Islet precursor cell (in vitro differentiated cells): Measurements from ENCODE around the gene MEIS2.

Source experiments
- DNase-seq: peaks from one replicate; pipeline ENCODE4 v3.0.0-alpha.2; 2018

Gene MEIS2

DNA sequence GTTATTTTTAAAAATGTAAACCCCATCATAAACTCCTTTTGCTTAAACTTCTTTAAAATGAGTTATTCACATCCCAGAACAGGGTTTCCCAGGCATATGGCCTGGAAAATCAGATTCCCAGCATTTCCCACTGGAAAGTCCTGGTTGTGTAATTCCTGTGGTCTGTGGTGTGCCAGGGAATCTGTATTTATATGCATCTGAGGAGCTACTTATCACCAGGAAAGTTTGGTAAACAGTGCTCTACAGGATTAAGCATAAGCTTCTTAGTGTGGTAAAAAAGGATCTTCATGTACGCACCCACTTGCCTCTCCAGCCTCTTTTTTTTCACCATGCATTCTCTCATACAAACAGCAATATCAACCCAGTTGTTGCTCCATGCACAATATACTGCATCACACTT, 28.2 kb downstream of the MEIS2 start:
- DNase-seq, result no peak

DNA sequence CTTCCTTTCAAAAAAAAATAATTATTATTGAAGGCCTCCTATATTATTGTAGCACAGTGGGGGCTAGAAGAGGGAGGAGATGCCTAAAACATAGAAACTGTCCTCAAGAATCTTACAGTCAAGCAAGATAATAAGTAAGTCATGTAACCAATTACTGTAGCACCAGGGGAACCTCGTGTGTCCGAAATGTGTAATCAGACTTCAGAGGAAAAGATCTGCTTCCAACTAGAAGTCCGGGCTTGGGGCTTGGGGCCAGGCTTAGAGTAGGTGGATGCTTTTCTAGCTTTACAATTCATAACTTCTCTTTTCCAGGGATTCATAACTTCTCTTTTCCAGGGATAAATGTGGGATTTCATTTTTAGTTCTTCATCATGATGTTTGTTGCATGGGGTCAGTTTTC, 29.2 kb downstream of the MEIS2 start:
- no peak for DNase-seq

DNA sequence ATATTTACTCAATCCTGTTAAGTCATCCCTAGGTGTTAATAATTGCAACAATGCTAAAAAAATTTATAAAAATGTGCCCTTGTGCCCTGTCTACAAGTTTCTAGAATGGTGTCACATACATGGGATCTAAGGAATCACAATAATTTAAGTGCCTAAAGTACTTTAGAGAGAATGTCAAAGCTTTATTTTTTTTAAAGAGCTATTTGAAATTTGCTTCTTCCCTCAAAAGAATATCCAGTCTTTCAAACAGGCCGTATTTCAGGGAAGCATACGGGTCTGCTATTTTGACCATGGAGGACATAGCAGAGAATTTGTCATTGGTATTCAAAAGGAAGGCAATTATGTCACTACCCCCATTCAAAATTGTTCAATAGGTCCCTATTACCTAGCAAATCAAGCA, 29.7 kb downstream of the MEIS2 start:
- no peak for DNase-seq

DNA sequence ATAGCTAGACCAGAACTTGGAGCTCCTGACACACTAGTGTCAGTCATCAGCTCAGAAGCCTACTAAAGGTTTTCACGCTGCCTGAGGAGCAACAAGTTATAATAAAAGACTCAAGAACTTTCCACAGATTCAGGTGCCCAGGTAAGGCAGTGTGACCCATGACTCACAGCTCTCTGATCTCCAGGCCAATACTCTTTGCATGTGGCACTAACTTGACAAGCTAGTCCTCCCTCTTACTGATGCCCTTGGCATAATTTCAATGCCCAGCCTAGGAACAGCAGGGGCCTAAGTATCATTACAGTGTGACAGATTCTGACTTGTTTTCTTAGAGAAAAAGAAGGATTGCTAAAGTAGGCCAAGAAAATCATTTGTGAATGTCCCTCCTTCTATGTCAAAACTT, 38.4 kb downstream of the MEIS2 start:
- DNase-seq, result no peak

DNA sequence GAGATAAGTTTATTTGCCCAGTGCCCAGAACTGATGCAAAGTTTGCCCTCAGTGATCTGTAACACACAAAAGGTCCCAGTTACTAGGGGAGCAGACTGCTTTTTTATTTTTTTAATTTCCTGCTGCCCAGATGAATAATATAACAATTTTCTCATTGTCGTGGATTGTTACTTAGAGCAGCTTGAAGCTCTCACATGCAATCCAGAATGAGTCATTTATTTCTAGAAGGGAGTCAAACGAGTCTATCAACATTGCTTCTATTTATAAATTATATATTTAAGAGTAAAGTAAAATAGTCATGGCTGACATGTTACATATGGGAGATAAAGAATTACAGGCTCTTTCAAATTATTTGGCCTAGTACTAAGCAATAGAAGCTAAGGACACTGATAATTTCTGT, 41.3 kb downstream of the MEIS2 start:
- no peak for DNase-seq

DNA sequence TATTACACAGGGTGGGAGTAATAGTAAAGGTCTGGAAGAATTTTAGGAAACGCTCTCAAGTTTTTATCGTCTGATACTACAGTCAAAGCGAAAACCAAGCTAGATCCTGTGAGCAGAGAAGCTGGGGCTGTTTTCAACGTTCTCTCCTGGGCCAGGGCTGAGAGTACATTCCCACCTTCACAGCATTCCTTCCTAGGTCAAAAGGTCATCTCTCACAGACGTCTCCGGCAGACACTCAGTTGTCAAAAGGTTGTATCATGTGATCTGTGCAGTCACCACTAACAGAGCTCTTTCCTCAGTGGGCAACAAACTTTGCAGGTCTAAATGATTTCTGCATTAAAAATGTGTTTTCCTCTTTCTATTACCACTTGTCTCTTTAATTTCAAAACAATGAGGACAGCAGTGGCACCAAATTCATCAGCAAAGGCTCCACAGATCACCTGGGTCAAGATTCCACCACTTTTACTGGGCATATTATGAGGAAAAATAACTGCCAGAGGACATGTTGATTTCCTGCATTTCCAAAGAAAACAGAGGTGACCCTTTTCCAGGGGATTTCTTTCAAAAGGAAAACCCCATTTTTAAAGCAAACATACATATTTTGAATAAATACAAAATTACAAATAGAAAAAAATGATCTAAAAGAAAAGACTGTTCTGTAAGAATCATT, 41.9 kb downstream of the MEIS2 start:
- peak; percentile 89 for DNase-seq

DNA sequence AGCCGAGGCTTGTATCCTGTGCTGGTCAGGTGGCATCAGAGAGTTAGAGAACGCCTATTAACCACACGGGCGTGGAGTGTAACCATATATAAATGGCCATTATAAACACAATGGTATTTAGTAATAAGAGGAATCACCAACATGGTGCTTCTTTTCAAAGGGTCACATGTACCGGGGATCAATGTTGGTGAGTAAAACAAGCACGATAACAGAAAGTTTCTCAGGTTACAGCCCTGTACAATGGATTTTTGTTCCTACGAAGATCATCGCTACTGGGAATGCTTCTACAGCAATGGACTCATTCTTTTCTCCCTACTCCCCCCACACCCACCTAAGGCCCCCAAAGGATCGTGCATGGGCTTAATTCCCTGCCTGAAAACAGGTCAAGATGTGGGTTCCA, 42.5 kb downstream of the MEIS2 start:
- DNase-seq, result no peak

DNA sequence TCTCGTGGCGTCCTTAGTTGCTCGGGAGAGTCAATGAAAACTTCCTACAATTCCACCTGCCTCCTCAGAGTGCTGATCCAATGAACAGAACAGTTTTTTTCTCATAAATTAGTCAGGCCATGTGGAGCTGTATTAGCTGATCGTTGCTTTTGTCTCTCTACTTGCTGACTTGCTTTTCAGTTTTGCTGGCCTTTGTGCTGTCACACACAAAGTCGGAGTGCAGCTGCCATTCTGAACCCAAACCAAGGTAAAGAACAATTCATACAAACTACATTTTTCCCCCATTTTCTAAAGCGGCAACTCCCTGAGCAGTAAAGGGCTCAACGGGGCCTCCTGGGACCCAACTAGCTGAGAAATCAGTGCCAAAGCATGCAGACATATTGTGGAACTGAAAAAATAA, 43.1 kb downstream of the MEIS2 start:
- DNase-seq, result no peak

DNA sequence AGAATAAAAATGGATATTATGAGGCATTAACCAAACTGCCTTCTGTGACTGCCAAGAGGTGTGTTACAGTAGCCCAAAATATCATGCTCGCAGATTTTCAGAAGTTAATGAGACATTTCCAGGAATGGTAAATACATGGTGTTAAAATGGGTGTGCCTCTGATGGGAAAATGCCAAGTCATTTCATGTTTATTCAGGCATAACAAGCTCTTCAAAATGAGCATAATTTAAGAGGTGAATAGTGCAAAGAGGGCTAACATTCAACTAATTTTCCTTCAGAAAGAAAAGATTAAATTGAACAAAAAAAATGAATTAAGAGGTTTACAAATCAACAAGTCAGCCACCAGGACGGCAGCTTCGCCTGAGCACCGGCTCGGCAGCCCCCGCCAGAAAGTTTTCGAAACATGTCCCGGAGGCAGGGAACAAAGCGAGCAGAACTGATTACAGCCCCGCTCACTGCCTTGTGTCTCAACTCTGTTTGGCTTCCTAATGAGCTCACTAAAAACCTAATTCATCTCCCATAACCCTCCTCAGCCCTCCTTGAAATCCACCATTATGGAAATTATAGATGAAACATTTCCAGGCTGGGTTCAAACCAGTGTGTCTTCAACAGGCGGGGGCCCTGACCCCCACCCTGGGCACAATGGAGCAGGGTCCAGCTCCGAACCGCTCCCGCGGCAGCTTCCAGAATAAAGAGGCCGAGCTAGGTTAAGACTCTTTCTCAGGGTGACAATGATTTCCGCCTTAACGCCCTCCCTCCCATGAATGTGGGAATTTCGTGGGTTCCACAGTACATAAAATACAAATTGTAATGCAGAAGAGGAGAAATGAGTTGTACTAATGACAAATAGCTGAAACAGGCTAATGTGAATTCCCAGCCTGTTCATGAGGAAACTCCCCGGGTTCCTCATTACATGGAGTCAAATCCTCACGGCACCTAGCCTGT, 43.9 kb downstream of the MEIS2 start:
- DNase-seq, result peak; percentile 65

DNA sequence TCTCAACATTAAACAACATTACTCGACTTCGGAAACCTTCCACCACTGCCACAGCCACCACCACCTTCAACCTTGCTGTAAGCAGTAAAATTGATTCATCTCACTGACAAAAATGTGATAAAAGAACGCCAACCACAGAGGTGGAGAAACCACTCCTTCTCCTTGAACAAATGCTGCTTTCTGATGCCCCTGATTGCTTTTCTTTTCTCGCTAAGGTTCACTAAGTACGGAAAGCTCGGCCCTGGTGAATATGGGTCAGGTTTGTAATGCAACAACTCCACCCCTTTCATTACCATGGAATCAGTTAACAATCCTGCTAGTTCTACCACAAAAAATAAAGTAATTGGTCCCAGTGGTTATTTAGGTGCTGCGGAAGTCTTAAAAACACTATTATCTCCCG, 44.9 kb downstream of the MEIS2 start:
- DNase-seq, result no peak

DNA sequence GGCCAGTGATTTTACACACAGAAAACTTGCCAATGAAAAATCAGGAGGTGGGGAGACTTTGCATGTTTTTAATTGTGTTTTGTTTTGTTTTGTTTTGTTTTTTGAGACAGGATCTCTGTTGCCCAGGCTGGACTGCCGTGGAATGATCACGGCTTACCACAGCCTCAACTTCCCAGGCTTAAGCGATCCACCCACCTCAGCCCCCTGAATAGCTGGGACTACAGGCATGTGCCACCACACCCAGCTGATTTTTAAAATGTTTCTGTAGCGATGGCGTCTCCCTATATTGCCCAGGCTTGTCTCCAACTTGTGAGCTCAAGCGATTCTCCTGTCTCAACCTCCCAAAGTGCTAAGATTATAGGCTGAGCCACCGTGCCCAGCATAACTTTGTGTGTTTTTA, 46.0 kb downstream of the MEIS2 start:
- no peak for DNase-seq

DNA sequence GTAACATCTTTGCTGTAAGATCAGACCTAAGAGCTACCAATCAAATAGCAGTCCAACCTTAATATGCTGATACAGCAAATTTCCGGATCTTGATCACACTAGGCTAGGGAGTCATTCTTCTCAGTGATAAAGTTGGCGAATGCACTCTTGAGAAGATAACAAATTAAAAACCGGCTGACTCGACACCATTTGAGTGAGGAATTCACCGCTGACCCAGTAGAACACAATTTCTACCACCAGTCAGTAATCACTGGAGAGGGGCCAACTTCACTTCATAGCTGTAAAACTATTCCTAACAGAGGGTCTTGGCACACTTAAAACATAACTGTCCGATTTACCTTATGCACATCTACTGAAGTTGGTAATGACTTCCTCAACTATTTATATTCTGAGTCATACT, 47.2 kb downstream of the MEIS2 start:
- DNase-seq, result no peak

DNA sequence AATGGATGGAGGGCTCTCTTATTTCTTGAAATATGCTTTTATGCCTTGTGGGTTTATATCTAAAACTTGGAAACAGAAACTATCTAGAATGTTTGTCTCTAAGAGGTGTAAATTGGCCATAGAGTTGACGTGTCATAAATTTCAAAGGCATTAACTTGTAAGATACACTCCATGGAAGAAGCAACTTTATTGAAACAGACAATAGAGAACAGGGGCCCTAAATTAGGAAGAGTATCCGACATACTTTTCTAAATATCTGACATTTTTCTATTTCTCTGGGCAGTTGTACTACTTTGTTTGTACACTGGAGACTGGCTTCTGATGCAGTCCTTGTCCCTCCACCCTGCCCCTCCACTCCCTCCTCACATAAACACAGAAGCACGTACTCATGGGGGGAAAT, 50.0 kb downstream of the MEIS2 start:
- no peak for DNase-seq

DNA sequence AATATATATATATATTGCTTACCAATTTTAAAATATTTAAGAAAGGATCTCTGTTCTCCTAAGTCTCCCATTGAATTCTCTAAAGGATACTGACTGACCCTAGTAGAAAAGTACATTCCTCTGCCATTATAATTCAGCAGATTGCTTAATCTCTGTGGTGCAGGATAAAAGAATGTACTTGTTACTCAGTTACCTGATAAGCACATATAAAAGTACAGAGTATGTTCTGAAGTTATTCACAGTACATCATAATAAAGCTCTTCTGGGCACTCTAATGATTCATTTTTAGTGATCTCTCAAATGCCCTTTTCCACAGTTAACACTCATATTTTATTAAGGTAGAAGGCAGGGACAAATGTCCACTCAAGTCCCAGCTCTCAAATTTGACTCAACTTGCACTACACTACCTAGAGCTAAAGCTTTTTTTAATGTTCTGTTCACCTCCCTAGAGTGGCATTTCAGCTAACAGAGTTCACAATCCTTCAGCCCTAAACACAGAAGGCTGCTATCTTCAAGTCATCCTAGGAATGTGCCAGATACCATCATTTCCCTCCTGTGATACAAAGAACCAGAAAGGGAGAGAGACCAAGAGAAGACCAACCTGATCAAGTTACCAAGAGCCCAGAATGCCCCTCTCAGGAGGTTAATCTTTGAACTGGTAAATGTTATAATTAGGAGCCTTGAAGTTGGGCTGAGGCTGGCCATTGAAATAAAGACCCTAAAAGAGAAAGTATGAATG, 53.3 kb downstream of the MEIS2 start:
- peak; percentile 66 for DNase-seq

DNA sequence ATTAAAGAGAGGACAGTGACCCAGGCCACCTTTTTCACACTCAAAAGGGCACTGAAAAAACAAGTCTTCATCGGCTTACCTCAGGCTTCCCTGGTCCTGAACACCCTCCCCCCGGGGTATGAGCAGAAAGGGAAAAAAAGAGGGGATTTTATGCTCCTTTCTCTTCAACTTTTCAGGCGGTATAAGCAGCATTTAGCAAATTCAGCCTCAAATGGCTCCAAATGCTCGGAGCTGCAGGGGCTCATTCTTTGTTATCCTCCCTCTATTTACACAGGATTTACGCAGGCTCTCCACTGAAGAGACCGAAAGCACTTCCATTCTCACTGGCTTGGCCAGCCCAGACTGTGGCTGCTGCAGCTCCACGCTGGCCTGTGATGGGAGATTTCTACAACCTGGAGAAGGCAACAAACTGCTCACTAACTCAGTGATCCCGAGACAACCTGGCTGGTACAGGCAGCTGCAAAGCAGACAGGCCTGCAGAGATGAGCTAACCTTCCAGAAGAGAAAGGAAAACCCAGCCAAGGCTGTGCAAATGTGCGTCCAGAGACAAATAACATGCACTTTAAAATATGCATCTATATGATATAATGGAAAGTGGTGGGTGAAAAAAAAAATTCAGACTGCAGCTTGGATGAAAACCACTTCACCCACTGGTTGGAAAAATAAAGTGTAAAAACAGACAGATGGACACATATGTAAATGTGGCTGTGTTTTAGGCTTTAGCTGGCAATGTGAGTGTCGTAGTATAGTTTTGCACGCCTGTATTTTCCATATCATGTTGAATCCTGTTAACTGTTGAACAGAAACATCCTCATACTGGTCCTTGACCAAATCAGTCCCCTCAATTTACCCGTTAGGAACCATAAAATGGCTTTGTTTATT, 54.2 kb downstream of the MEIS2 start:
- peak; percentile 74 for DNase-seq

DNA sequence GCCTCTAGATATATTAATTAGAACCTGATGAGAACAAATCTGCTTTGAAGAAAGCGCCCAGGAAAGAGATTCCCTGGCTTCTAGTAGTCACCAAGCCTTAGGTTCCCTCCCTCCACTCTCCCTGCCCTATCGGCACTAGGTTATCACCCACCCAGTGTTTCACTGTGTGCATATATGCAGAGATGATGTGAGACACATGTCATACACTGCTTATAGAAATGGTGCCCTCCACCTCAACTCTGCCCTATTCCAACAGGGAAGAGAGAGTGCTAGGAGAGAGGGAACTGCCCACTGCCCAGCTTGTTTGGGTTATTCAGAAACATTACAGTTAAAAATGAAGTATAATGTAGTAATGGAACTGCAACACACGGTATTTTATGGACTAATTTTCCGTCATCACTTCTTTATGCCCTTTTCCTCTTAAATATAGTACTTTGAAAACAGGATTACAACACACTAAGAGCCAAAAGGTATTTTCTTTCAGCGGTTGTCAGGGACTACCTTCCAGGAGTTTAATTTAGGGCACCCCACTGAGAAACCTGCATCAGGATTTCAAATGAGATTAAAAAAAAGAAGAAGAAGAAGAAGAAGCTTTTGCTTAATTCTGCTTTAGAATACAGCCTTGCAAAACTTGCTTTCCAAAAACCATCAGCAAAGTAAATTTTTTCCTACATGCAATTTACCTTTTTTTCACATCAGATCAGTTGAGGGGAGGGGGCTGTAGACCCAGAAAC, 55.3 kb downstream of the MEIS2 start:
- DNase-seq, result no peak

DNA sequence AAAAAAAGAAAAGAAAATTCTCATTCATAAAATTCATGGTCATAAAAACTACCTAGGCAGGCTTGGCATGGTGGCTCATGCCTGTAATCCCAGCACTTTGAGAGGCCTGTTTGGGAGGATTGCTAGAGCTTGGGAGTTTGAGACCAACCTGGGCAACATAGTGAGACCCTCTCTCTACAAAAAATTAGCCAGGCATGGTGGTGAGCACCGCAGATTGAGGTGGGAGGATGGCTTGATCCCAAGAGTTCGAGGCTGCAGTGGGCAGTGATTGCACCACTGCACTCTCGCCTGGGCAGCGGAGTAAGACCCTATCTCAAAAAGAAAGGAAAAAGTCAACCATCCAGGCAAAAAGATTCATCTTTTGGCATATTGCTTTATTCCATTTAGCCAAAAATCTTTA, 58.5 kb downstream of the MEIS2 start:
- no peak for DNase-seq

DNA sequence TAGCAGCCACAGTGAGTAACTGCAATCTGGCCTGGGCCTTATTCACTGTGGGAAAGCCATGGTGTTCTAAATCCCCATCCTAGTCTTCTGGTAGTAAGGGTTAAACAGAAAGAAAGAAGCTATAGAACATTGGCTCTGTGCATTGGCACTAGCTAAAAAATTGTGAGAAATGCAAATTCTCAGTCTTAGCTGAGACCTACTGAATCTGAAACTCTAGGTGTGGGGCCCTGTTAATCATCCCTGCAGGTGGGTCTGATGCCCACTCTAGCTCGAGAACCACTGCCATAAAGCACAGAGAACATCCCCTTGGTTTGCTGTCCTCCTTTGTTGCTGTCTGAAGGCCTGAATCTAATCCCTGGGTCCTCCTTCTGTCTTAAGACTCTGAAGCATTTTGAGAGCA, 59.3 kb downstream of the MEIS2 start:
- no peak for DNase-seq

DNA sequence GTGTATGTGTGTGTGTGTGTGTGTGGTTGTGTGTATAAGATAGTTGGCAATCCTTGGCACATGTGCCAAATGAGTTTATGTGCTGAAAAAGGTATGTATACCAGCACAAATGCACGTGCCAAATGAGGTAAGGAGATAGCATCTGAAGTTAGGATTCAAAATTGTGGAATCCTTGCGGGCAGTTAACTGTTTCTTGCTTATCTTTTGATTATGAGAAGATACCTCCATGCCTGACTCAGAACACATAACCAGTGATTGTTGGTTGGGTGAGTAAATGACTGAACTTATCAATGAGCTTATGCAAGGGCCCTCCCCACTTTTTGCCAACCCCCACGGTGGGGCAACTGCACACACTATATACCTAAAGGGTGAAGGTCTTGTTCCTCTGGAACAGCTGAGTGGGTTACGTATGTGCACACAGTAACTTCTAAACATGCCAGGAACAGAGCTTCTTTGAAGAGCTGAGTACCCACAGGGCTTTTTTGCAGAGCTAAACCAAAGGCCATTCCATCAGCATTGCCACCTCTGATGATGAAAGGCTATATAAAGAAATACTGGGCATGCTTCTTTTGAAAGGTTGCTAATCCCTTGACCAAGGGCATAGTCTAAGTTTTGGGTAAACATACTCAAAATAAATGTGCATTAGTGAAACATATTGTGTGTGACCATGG, 60.1 kb downstream of the MEIS2 start:
- no peak for DNase-seq

DNA sequence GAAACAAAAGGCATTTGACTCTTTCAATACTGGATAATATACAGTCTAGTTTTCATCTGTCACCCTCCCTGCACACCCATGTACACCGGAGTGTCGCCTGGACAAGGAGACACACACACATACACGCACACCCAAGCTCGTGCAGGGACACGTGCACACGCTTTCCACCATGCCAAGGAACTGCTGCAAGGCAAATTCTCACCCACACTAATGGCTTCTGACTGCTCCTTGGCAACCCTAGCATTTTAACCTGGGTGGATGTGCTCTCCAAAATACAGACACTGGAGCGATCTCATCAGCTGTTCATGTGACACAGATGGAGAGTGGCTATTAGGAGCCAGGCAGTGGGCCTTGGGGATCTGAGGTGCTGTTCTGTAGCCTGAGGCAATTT, 61.6 kb downstream of the MEIS2 start:
- peak; percentile 68 for DNase-seq
